Stimulated activated CD4-positive, alpha-beta T cell treated with anti-CD3 and anti-CD28 coated beads, Interleukin-1b, Interleukin-23, amount 100 ng/mL, for 4 hours (primary cell): Measurements from ENCODE around the gene HLCS.

Experiments used
- DNase-seq, 2 donors: peaks; one replicate each; pipeline ENCODE4 v3.0.0-alpha.2; 2020; ENCODE audit warnings: low read depth in 2 of 2

The HLCS gene

GRCh38 chr21:36915696-36916245 lies 50.7 kb downstream of the HLCS start:
- DNase-seq: no peak

GRCh38 chr21:36915014-36915695 lies 51.3 kb downstream of the HLCS start:
- no peak for DNase-seq

DNA sequence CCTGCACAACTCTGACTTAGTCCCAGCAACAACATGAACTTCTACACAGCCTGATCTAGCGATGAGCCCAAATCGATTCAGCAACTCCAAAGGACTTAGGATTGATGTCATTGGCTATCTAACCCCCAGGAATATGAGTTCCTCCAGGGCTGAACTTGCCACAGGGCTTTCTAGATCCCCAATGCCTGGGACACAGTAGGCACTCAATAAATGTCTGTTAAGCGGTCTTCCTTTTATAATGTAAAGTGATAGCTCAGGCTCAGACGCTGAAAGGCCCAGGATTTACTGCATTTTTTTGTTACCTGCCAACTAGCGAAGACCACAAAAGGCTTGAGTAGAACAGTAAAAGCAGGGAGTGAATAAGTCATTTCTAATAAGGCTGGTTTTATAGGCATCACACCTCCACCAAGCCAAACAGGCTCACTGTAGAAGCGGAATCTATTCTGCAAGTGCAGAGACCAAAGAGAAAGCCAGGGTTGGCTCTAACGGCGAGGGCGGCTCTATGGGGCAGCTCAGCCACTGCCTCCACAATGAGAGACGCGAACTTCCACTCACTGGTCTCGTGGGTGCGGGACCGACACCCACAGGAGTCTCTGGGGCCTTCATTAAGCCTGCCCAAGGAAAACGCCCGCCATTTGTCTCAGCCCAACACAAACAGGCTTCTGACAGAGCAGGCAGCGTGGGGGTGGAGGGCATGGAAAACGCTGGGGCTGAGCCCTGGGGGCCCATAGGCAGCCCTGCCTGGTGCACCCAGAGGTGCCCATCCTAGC lies 52.0 kb downstream of the HLCS start:
- no peak for DNase-seq

DNA sequence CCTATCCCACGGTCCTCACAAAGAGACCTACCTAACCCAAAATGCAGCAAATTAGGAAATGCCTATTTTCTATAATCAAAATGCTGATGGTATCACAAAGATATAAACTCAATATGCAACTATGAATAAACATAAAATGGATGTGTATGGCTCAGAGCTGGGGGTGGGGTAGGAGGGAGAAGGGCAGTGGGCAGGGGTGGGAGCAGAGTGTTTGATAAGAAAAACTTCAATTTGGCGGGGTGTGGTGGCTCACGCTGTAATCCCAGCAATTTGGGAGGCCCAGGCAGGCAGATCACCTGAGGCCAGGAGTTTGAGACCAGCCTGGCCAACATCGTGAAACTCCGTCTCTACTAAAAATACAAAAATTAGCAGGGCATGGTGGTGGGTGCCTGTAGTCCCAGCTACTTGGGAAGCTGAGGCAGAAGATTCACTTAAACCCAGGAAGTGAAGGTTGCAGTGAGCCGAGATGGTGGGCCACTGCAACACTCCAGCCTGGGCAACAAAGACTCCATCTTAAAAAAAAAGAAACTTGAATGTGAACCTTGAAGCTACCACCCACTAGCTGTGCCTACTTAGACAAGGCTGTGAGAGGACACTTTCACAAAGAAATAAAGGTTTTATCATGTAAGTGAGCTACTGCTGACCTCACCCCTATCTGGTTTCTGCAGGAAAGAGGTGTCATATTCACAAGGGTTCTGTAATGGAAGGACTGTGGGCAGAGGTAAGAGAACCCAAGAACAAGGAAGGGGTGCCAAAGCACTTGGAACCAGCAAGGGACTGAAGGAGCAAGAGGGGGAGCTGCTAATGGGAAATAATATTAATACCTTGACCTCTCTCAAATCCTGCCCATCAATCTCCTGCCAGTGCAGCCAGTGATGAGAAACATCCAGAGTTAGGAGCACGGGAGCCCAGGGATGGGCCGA lies 53.0 kb downstream of the HLCS start:
- DNase-seq: no peak

DNA sequence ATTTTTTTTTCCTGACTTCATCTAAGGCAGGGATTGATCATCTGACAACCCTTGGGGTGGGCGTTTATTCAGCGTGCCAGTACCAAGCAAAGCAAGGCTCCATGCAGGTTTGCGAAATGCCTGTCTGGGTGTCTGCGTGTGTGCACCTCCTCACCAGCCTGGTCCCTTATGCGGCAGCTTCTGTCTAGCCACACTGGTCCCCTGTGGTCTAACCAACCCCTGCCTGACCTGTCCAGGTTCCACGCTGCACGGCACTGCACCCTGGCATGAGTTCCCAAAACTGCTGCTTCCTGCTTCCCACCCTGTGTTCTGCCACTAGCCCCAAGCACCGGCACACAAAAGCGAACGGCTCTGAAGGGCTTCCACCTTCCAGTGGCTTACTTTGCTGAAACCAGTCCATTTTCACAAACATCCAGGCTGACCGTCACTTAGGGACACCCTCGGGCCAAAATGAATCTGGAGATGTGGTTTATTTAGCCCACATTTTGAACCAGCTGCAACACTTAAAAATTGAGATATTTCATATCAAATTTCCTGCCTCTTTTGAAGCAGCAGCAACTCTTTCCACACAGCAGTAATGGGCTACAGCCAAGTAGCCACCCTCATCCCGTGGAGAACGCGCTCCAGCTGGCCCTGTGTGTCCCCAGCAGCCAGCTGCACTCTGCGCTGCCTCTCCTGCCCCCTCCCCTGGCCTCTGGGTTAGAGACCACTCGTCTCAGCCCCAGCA lies 55.7 kb downstream of the HLCS start:
- DNase-seq: no peak

- no peak for DNase-seq
Measured at GRCh38 chr21:36909901-36910561, 56.4 kb downstream of the HLCS start.

DNA sequence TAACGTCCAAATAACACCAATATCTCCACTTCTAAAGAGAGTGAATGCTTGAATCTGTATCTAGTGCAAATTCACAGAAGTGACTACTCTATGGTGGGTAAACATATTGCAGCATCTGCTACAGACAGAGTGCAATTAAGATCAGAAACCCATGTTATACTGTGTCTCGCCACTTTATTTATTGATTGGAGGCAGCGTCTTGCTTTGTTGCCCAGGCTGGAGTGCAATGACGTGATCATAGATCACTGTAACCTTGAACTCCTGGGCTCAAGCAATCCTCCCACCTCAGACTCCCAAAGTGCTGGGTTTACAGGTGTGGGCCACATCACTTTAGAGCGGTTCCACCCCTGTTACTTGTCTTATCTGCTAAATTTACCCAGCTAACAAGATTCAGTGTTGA lies 57.0 kb downstream of the HLCS start:
- no peak for DNase-seq

- DNase-seq: no peak
Measured at GRCh38 chr21:36908260-36908908, 58.1 kb downstream of the HLCS start.

- DNase-seq: no peak
Measured at GRCh38 chr21:36904093-36904666, 62.3 kb downstream of the HLCS start.

DNA sequence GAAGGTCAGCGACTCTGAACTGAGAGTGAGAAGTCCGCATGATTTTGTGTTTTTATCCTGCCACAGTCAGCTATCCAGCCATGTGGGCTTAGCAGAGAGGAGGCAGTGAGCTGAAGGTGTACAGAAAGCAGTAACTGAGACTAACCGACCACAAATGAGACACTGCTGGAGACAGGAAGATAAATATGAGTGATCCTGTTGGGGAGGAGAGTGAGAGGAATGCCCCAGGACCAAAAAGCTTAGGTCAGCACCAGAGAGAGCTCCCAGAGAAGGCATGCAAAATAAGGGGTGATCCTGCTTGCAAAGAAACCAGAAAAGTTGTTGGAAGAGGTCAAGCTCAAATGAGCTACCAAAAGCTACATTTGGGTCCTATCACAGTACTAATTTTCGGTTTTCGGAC lies 63.7 kb downstream of the HLCS start:
- DNase-seq: no peak

DNA sequence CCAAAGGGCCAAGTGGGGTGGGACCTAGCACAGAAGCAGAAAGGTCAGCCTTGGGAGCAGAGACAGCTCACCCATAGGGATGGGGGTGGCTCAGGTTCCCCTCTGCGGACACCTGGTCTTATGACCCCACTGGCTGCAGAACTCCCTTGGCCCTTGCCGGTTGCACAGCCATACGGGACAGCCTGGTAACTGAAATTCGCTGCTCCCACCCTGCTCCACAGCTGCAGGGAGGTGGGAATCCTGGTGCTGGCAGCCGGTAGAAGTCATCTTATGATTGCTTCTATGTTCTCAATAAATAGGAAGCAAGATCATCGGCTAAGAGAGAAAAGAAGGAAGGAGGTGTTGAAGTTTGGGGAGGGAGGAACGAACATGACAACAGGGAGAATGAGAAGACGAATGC lies 64.1 kb downstream of the HLCS start:
- no peak for DNase-seq

GRCh38 chr21:36901575-36901974 lies 64.9 kb downstream of the HLCS start:
- DNase-seq: no peak

DNA sequence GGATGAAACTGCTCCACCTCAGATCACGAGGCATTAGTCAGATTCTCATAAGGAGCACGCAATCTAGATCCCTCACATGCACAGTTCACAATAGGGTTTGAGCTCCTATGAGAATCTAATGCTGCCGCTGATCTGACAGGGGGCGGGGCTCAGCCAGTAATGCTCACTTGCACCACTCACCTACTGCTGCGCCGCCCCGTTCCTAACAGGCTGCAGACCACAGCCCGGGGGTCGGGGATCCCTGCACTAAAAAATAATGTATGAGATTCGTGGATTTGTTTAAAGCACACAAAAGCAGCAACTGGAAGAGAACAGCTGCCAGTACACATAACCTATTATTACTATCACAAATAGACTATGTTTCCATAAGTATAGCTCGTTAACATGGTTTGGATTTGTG lies 72.9 kb downstream of the HLCS start:
- no peak for DNase-seq

GRCh38 chr21:36892201-36892600 lies 74.3 kb downstream of the HLCS start:
- no peak for DNase-seq

- no peak for DNase-seq
Measured at GRCh38 chr21:36891692-36892091, 74.8 kb downstream of the HLCS start.

- no peak for DNase-seq
Measured at GRCh38 chr21:36891121-36891520, 75.3 kb downstream of the HLCS start.

- DNase-seq: no peak
Measured at GRCh38 chr21:36890086-36890485, 76.4 kb downstream of the HLCS start.

- DNase-seq: no peak
Measured at GRCh38 chr21:36889401-36889800, 77.1 kb downstream of the HLCS start.

- DNase-seq: no peak
Measured at GRCh38 chr21:36888466-36888865, 78.0 kb downstream of the HLCS start.

DNA sequence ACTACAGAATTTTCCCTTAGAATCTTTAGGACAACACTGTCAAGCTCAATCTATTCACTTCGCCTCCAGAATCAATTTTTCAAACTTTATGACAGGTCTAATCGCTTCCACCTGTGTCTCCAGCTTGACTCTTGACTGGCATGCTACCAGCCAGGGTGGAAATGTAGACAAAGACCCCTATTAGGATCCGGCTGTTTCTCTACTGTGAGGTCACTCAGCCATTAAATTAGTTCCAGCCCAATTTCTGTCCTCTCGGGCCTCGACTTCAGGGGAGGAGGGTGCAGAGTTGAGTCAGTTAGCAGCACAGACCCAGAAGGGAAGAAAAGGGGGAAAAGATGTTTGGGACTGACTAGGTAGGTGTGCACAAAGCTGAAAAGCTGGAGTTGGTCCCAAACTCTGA lies 78.5 kb downstream of the HLCS start:
- no peak for DNase-seq
